Renal pelvis (tissue), 12 donors: ENCODE data around the gene PDE10A. TPM values are rescaled to one million over a fixed set of nuclear protein-coding genes. Genes with fewer than 3 reads are reported as not detected.

Experiments used
- DNase-seq: peaks from one replicate; pipeline ENCODE4 v3.0.0-alpha.2; 2013
- long read RNA-seq, 16 experiments: transcript quantifications; one replicate each; lab custom pipeline, GENCODE V29; 2026
- polyA plus RNA-seq, 3 donors: library from polyadenylated mRNA; unstranded; fragments of 120-200 nt; gene quantifications; one replicate each; pipeline ENCODE4 v1.2.1, GENCODE V29; 2013; ENCODE audit not compliant: insufficient read length in 3 of 3

Gene PDE10A
- polyA plus RNA-seq: 10 to 100 TPM; 18.3 to 24.4 (median 19.6) TPM
- long read RNA-seq, donor 1, partial matches to known transcripts: 0 of 2 reads
- long read RNA-seq, donor 1, other reads (novel, unspliced or antisense): 0 of 2 reads
- long read RNA-seq, donor 2, partial matches to known transcripts: 0 of 1 reads
- long read RNA-seq, donor 2, other reads (novel, unspliced or antisense): 0 of 1 reads
- long read RNA-seq, donor 3: 0 reads
- long read RNA-seq, donor 4, full-length matches to known transcripts: 1 of 1 reads
- long read RNA-seq, donor 4, partial matches to known transcripts: 0 of 1 reads
- long read RNA-seq, donor 4, other reads (novel, unspliced or antisense): 0 of 1 reads
- long read RNA-seq, donor 5: 0 reads
- long read RNA-seq, donor 6, full-length matches to known transcripts: 1 of 1 reads
- long read RNA-seq, donor 6, partial matches to known transcripts: 0 of 1 reads
- long read RNA-seq, donor 6, other reads (novel, unspliced or antisense): 0 of 1 reads
- long read RNA-seq, donor 7: 0 reads
- long read RNA-seq, donor 8: 0 reads
- long read RNA-seq, donor 9: 0 reads
- long read RNA-seq, donor 10, partial matches to known transcripts: 0 of 1 reads
- long read RNA-seq, donor 10, other reads (novel, unspliced or antisense): 0 of 1 reads
- long read RNA-seq, donor 11, full-length matches to known transcripts: 1 of 1 reads
- long read RNA-seq, donor 11, partial matches to known transcripts: 0 of 1 reads
- long read RNA-seq, donor 11, other reads (novel, unspliced or antisense): 0 of 1 reads
- long read RNA-seq, donor 12: 0 reads
- long read RNA-seq, donor 13: 0 reads
- long read RNA-seq, donor 14, full-length matches to known transcripts: 2 of 2 reads
- long read RNA-seq, donor 14, partial matches to known transcripts: 0 of 2 reads
- long read RNA-seq, donor 14, other reads (novel, unspliced or antisense): 0 of 2 reads
- long read RNA-seq, donor 15, partial matches to known transcripts: 0 of 2 reads
- long read RNA-seq, donor 15, other reads (novel, unspliced or antisense): 0 of 2 reads
- long read RNA-seq, donor 16: 0 reads

- DNase-seq: peak; percentile 61
Observed at GRCh38 chr6:165662749-165663376, at the start of gene PDE10A. PDE10A (minus strand) TSS chr6:165663241; CDS start chr6:165662811, 430 bp downstream.

GRCh38 chr6:165708985-165709576, 46.0 kb upstream of the PDE10A start:
- no peak for DNase-seq

- DNase-seq: no peak
Observed at GRCh38 chr6:165707067-165707853, 44.2 kb upstream of the PDE10A start.

GRCh38 chr6:165705941-165706340, 42.9 kb upstream of the PDE10A start:
- no peak for DNase-seq

- DNase-seq: no peak
Observed at GRCh38 chr6:165704045-165704748, 41.2 kb upstream of the PDE10A start.

- DNase-seq: no peak
Observed at GRCh38 chr6:165702669-165703068, 39.6 kb upstream of the PDE10A start.

- DNase-seq: no peak
Observed at GRCh38 chr6:165701564-165702354, 38.7 kb upstream of the PDE10A start.

GRCh38 chr6:165701005-165701404, 38.0 kb upstream of the PDE10A start:
- no peak for DNase-seq

GRCh38 chr6:165698868-165699267, 35.8 kb upstream of the PDE10A start:
- DNase-seq: no peak

GRCh38 chr6:165697171-165697570, 34.1 kb upstream of the PDE10A start:
- DNase-seq: no peak

- no peak for DNase-seq
Observed at GRCh38 chr6:165695722-165696515, 32.9 kb upstream of the PDE10A start.

GRCh38 chr6:165694296-165694695, 31.3 kb upstream of the PDE10A start:
- DNase-seq: no peak

GRCh38 chr6:165692106-165692653, 29.1 kb upstream of the PDE10A start:
- no peak for DNase-seq

- no peak for DNase-seq
Observed at GRCh38 chr6:165689699-165690098, 26.7 kb upstream of the PDE10A start.

GRCh38 chr6:165686596-165687365, 23.7 kb upstream of the PDE10A start:
- no peak for DNase-seq

- no peak for DNase-seq
Observed at GRCh38 chr6:165685302-165685701, 22.3 kb upstream of the PDE10A start.

GRCh38 chr6:165684333-165684732, 21.3 kb upstream of the PDE10A start:
- no peak for DNase-seq
